GM18499 (cell line): ENCODE measurements around the gene SPATA20.

ENCODE experiments used
- ATAC-seq: cut with Tn5 transposase; IDR thresholded peaks from one replicate; pipeline ENCODE4 v1.9.1; 2021; ENCODE audit warnings: moderate number of reproducible peaks; ENCODE audit not compliant: insufficient read depth, unreplicated experiment

Gene SPATA20

GRCh38 chr17:50538549-50539410 is 8.2 kb upstream of the SPATA20 start:
- ATAC-seq, result no peak

GRCh38 chr17:50539762-50540559 is 7.0 kb upstream of the SPATA20 start:
- ATAC-seq, result no peak

GRCh38 chr17:50540560-50541401 is 6.2 kb upstream of the SPATA20 start:
- no peak for ATAC-seq

DNA sequence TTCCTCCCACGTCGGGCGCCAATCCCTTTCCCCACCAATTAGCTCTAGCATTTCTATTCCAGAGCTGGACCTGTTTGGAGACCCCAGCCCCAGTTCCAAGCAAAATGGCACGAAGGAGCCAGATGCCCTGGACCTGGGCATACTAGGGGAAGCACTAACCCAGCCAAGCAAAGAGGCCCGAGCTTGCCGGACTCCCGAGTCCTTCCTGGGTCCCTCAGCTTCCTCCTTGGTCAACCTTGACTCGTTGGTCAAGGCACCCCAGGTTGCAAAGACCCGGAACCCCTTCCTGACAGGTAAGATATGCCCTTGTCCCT is 5.6 kb upstream of the SPATA20 start:
- no peak for ATAC-seq

GRCh38 chr17:50541716-50542688 is 5.0 kb upstream of the SPATA20 start:
- no peak for ATAC-seq

DNA sequence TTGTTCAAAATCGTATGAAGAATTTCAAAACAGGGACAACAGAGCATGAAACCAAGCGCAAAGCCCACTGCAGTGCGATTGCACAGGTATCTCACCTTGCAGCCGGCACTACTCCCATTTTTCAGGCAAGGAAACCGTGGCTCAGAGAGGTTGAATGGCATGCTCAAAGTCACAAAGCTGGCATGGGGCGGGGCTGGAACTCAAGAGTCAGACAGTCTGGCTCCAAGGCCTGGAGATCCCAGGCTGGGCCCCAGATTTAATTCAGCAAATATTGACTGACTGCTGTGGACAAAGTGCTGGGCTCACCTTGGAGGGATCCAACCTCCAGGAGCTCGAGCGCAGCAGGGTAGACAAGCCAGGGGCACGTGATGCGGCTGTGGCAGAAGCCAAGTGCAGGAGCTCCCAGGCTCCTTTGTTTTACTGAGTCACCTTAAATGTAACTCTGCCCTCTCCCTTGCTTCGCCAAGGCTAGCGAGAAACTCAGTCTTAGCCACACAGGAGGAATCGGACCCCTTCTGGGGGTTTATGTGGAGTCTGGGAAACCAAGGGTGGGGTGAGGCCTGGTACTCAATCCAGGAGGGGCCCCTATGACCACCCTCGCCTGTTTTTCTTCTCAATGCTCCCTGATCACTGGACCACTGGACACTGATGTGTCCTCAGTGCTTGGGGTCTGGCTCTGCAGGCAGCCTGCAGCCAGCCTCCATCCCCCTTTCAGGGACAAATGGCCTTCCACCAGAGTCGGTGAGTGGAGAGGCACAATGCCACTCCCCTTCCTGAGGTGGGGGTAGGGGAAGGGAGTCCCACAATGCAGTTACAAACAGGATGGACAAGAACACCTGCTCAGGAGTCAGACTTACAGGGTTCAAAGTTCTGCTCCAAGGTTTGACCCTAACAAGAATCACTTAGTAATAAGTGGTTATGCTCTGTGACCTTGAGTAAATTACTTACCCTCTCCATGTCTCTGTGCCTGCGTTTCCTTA is 3.9 kb upstream of the SPATA20 start:
- ATAC-seq, result no peak

- ATAC-seq, result no peak
Measured at GRCh38 chr17:50544516-50544915, 2.5 kb upstream of the SPATA20 start.

- ATAC-seq, result no peak
Measured at GRCh38 chr17:50545311-50545710, 1.7 kb upstream of the SPATA20 start.

- no peak for ATAC-seq
Measured at GRCh38 chr17:50546701-50547034, 306 bp upstream of the SPATA20 start.

- ATAC-seq, result no peak
Measured at GRCh38 chr17:50547736-50548083, 736 bp downstream of the SPATA20 start.

DNA sequence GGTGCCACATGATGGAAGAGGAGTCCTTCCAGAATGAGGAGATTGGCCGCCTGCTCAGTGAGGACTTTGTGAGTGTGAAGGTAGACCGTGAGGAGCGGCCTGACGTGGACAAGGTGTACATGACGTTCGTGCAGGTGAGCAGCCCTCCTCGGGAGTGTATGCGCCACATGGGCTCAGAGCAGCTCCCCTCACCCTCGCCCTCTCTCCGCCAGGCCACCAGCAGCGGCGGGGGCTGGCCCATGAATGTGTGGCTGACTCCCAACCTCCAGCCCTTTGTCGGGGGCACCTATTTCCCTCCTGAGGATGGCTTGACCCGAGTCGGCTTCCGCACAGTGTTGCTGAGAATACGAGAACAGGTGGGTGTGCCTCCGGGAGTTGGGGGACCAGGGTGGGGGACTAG is 1.9 kb downstream of the SPATA20 start:
- no peak for ATAC-seq

DNA sequence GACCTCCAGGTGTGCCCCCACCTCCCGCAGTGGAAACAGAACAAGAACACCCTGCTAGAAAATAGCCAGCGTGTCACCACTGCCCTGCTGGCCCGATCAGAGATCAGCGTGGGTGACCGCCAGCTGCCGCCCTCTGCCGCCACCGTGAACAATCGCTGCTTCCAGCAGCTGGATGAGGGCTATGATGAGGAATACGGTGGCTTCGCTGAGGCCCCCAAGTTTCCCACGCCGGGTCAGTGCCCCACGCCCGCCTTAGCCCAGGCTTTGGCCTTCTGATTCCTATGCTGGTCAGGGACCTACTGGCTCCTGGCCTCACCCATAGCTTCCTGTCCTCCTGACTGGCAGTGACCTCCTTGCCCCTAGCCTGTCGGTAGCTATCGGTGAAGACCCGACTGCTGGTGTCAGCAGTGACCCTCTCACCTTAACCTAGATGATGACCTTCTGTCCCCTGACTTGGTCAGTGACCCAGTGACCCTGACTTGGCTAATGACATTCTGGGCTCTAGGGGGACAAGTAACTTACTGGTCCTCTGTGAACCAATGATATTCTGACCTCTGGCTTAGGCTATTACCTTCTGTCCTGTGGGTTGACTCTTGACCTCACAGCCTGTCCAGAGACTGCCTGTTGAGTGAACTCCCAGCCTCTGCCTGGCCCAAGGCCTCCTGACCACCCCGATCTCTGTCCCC is 2.4 kb downstream of the SPATA20 start:
- ATAC-seq, result no peak

GRCh38 chr17:50549969-50550368 is 3.0 kb downstream of the SPATA20 start:
- ATAC-seq, result no peak

DNA sequence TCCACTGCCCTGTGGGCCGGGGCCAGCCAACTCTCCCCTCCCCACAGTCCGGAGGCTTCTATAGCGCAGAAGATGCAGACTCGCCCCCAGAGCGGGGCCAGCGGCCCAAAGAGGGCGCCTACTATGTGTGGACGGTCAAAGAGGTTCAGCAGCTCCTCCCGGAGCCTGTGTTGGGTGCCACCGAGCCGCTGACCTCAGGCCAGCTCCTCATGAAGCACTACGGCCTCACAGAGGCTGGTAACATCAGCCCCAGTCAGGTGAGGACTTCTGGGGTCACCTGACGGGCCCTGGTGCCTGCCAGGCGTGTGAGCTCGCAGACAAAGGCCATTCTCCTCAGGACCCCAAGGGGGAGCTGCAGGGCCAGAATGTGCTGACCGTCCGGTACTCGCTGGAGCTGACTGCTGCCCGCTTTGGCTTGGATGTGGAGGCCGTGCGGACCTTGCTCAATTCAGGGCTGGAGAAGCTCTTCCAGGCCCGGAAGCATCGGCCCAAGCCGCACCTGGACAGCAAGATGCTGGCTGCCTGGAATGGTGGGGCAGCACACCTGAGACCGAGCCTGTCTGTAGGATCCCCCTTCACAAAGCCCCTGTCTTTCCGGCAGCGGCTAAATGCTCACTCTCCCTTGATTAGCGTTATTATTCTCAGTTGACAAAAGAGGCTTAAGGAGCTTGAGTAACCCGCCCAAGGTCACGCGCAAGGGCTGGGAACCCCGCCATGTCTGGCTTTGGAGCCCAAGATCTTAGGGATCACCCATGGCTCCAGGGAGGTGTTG is 3.9 kb downstream of the SPATA20 start:
- no peak for ATAC-seq

DNA sequence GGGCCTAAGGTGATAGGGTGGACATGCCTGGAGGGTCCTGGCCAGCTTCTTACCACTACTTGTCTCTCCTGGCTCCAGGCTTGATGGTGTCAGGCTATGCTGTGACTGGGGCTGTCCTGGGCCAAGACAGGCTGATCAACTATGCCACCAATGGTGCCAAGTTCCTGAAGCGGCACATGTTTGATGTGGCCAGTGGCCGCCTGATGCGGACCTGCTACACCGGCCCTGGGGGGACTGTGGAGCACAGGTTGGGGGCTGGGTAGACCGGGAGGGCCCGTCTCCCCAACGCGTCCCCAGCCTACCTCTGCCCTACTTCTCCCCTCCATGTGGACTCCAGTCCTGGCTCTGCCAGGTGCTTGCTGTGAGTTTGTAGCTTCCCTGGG is 4.5 kb downstream of the SPATA20 start:
- no peak for ATAC-seq

GRCh38 chr17:50551884-50552283 is 4.9 kb downstream of the SPATA20 start:
- ATAC-seq, result no peak

DNA sequence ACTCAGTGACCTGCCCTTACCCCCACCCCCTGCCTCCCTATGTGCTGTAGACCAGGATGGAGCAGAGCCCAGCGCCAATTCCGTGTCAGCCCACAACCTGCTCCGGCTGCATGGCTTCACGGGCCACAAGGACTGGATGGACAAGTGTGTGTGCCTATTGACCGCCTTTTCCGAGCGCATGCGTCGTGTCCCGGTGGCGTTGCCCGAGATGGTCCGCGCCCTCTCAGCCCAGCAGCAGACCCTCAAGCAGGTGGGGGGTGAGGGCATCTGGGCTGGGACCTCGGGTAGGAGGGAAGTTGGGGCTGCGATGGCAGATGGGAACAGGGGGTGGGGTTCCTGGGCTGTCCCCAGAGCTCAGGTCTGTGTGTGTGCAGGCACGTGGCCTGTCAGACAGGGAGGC is 7.2 kb downstream of the SPATA20 start:
- ATAC-seq, result no peak

- ATAC-seq, result no peak
Measured at GRCh38 chr17:50556803-50557202, 9.8 kb downstream of the SPATA20 start.
